22Rv1 (cell line): Measurements from ENCODE around the gene KIF12.

Source experiments
- CTCF ChIP-seq: fragments of 450-650 bp; IDR thresholded peaks from 2 replicates; pipeline ENCODE4 v1.5.1; 2017; ENCODE audit warnings: mild to moderate bottlenecking
- ZFX ChIP-seq: fragments of 450-650 bp; IDR thresholded peaks from 2 replicates; pipeline ENCODE4 v1.6.1; 2017; ENCODE audit warnings: antibody characterized with exemption, borderline replicate concordance

- TF ChIP-seq CTCF (no peak), ZFX (no peak)
These were observed 40.4 kb downstream of the KIF12 start for GRCh38 chr9:114058688-114059046.
